Erythroblast (primary cell): ENCODE measurements around the gene MCM3.

Experiments used
- DNase-seq, 2 experiments: peaks; one replicate each; lab custom pipeline; 2025; lab: John Stamatoyannopoulos, UW
- GATA1 ChIP-seq: IDR thresholded peaks from 2 replicates; pipeline ENCODE4 v1.6.1; 2011; ENCODE audit warnings: low read depth, mild to moderate bottlenecking, control low read depth, low read length, moderate library complexity
- POLR2A ChIP-seq: IDR thresholded peaks from 2 replicates; pipeline ENCODE4 v1.6.1; 2011; ENCODE audit warnings: mild to moderate bottlenecking, low read length

MCM3 gene

GRCh38 chr6:52216932-52217575 lies 67.5 kb downstream of the MCM3 start:
- DNase-seq, result no peak
- TF ChIP-seq POLR2A (no peak), GATA1 (no peak)

- DNase-seq, result no peak
- TF ChIP-seq GATA1 (no peak), POLR2A (no peak)
These were observed 68.8 kb downstream of the MCM3 start for GRCh38 chr6:52215787-52216186.
